GM23248 (cell line): ENCODE results near the gene ATF6.

ENCODE experiments used
- EZH2 ChIP-seq: fragments of 200-600 bp; sonication (generic); IDR thresholded peaks from 2 replicates; pipeline ENCODE4 v1.6.1; 2018; ENCODE audit warnings: antibody characterized with exemption, mild to moderate bottlenecking; ENCODE audit not compliant: insufficient read depth, poor library complexity, severe bottlenecking
- EZH2phosphoT487 ChIP-seq: fragments of 200-600 bp; sonication (generic); IDR thresholded peaks from 2 replicates; pipeline ENCODE4 v1.6.1; 2018; ENCODE audit warnings: antibody characterized with exemption, moderate library complexity, mild to moderate bottlenecking, low read depth; ENCODE audit not compliant: insufficient read depth

- TF ChIP-seq EZH2, result no peak
- TF ChIP-seq EZH2phosphoT487, result no peak
Measured at GRCh38 chr1:162008799-162009198, 242.7 kb downstream of the ATF6 start.
